ENCODE data around the gene MLLT3.

DNA sequence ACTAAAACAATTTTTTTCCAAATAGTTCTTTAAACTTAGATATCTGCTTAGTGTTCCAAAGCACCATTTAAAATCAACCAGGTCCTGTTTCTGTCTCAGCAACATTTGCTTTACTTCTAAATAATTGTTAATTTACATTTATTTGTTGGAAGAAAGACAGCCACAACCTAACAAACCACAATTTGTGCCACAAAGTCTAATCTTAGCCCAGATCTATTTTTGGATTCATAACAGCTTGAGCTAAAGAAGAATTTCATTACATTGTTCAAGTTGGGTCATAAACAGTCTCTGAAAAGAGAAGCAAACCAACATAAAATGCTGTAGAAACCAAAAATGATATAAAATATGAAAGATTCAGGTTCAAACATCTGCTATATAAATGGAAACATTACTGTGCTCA is 24.4 kb downstream of the MLLT3 start:
- TF ChIP-seq EZH2phosphoT487 (conservative IDR thresholded peaks at IDR 0.05; ENCODE audit: low read length), result no peak
- TF ChIP-seq, protein P1, sequence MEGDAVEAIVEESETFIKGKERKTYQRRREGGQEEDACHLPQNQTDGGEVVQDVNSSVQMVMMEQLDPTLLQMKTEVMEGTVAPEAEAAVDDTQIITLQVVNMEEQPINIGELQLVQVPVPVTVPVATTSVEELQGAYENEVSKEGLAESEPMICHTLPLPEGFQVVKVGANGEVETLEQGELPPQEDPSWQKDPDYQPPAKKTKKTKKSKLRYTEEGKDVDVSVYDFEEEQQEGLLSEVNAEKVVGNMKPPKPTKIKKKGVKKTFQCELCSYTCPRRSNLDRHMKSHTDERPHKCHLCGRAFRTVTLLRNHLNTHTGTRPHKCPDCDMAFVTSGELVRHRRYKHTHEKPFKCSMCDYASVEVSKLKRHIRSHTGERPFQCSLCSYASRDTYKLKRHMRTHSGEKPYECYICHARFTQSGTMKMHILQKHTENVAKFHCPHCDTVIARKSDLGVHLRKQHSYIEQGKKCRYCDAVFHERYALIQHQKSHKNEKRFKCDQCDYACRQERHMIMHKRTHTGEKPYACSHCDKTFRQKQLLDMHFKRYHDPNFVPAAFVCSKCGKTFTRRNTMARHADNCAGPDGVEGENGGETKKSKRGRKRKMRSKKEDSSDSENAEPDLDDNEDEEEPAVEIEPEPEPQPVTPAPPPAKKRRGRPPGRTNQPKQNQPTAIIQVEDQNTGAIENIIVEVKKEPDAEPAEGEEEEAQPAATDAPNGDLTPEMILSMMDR (IDR thresholded peaks at IDR 0.05; ENCODE audit: insufficient read depth, low read length, poor library complexity, severe bottlenecking), result no peak

Data from SU-DHL-6 (cell line).